CD14-positive monocyte (primary cell): ENCODE data around the gene DRC7. TPM values are rescaled to one million over a fixed set of nuclear protein-coding genes. Genes with fewer than 3 reads are reported as not detected.

Experiments
- DNase-seq, 3 donors: peaks; one replicate each; pipeline ENCODE4 v3.0.0-alpha.2; 2011 to 2022
- H2AFZ ChIP-seq: 2 replicates; pipeline ENCODE4 v1.6.0; 2012; ENCODE audit warnings: mild to moderate bottlenecking, low read depth, low read length, inconsistent platforms; ENCODE audit not compliant: insufficient read depth, poor library complexity, severe bottlenecking
- H3K27ac ChIP-seq, 2 donors: 1 replicate in 1 of 2; 2 replicates in 1 of 2; pipeline ENCODE4 v1.5.1; 2012 to 2013; ENCODE audit warnings: low read length in 2 of 2, control low read depth in 1 of 2, inconsistent platforms in 1 of 2, low read depth in 1 of 2, mild to moderate bottlenecking in 1 of 2
- H3K27me3 ChIP-seq, 2 donors: one replicate each; pipeline versions ENCODE4 v1.6.0 to v1.6.1; 2011 to 2013; ENCODE audit warnings: low read length in 2 of 2; ENCODE audit not compliant: control insufficient read depth in 2 of 2, insufficient read depth in 2 of 2
- H3K36me3 ChIP-seq, 2 donors: replicated peaks in 1 of 2; 1 replicate in 1 of 2; 2 replicates in 1 of 2; pipeline versions ENCODE4 v1.5.1 to v1.6.1; 2012 to 2013; ENCODE audit warnings: low read length in 2 of 2, control low read depth in 1 of 2, inconsistent platforms in 1 of 2, mild to moderate bottlenecking in 1 of 2; ENCODE audit not compliant: insufficient read depth in 2 of 2, control insufficient read depth in 1 of 2
- H3K4me1 ChIP-seq, 2 donors: 1 replicate in 1 of 2; 2 replicates in 1 of 2; pipeline versions ENCODE4 v1.5.1 to v1.6.1; 2012 to 2013; ENCODE audit warnings: low read length in 2 of 2, control low read depth in 1 of 2, inconsistent platforms in 1 of 2, mild to moderate bottlenecking in 1 of 2, moderate library complexity in 1 of 2; ENCODE audit not compliant: insufficient read depth in 2 of 2, control insufficient read depth in 1 of 2
- H3K4me2 ChIP-seq: replicated peaks from 2 replicates; pipeline ENCODE3; 2012; ENCODE audit warnings: low read length, moderate library complexity, mild to moderate bottlenecking; ENCODE audit not compliant: poor library complexity, severe bottlenecking; ENCODE audit errors: extremely low read depth
- H3K4me3 ChIP-seq, 3 experiments: fragments of 200-600 bp in 1 of 3; sonication (generic) in 1 of 3; replicated peaks in 1 of 3; 1 replicate in 2 of 3; 2 replicates in 1 of 3; pipeline ENCODE4 v1.5.1; 2011 to 2013; ENCODE audit warnings: low read length in 3 of 3, mild to moderate bottlenecking in 3 of 3, control low read depth in 2 of 3, low read depth in 2 of 3, inconsistent platforms in 1 of 3, moderate library complexity in 1 of 3
- H3K79me2 ChIP-seq: 2 replicates; pipeline ENCODE4 v1.6.0; 2012; ENCODE audit warnings: mild to moderate bottlenecking, control low read depth, inconsistent platforms, low read length, moderate library complexity; ENCODE audit not compliant: insufficient read depth
- H3K9ac ChIP-seq: 2 replicates; pipeline ENCODE4 v1.6.0; 2017; ENCODE audit warnings: low read length, mild to moderate bottlenecking; ENCODE audit not compliant: insufficient read depth, poor library complexity, severe bottlenecking
- H3K9me3 ChIP-seq, 2 donors: replicated peaks in 1 of 2; 1 replicate in 1 of 2; 2 replicates in 1 of 2; pipeline versions ENCODE4 v1.5.1 to v1.6.1; 2012 to 2013; ENCODE audit warnings: low read length in 2 of 2, control low read depth in 1 of 2; ENCODE audit not compliant: control insufficient read depth in 1 of 2, insufficient read depth in 1 of 2
- H4K20me1 ChIP-seq: 2 replicates; pipeline ENCODE4 v1.6.0; 2012; ENCODE audit warnings: mild to moderate bottlenecking, low read length, control low read depth, moderate library complexity; ENCODE audit not compliant: insufficient read depth
- H3K27ac Mint-ChIP-seq, 7 donors: one replicate each; pipeline ENCODE4 v1.8.0; 2020; ENCODE audit warnings: mild to moderate bottlenecking in 7 of 7, mixed read lengths in 7 of 7, moderate library complexity in 6 of 7, inconsistent platforms in 2 of 7
- H3K27me3 Mint-ChIP-seq, 3 donors: one replicate each; pipeline ENCODE4 v1.8.0; 2021 to 2022; ENCODE audit warnings: low read depth in 3 of 3, mild to moderate bottlenecking in 3 of 3, mixed read lengths in 3 of 3, moderate library complexity in 3 of 3, inconsistent platforms in 1 of 3
- H3K36me3 Mint-ChIP-seq, 2 donors: one replicate each; pipeline ENCODE4 v1.8.0; 2020; ENCODE audit warnings: mixed read lengths in 2 of 2, inconsistent platforms in 1 of 2, mild to moderate bottlenecking in 1 of 2
- H3K4me1 Mint-ChIP-seq: one replicate; pipeline ENCODE4 v1.8.0; 2020; ENCODE audit warnings: mild to moderate bottlenecking, mixed read lengths
- H3K4me3 Mint-ChIP-seq, 2 donors: one replicate each; pipeline ENCODE4 v1.8.0; 2020; ENCODE audit warnings: mild to moderate bottlenecking in 2 of 2, mixed read lengths in 2 of 2, moderate library complexity in 1 of 2
- H3K9me3 Mint-ChIP-seq, 7 donors: one replicate each; pipeline ENCODE4 v1.8.0; 2020 to 2022; ENCODE audit warnings: mixed read lengths in 7 of 7, mild to moderate bottlenecking in 6 of 7, moderate library complexity in 6 of 7, inconsistent platforms in 2 of 7
- CTCF ChIP-seq: fragments of 200-600 bp; IDR thresholded peaks from one replicate; pipeline ENCODE4 v1.8.0; 2022; ENCODE audit warnings: antibody characterized with exemption, mild to moderate bottlenecking
- WGBS: methylation state at CpG from one replicate; pipeline ENCODE4 v1.1.5; 2013; ENCODE audit warnings: missing lambda C conversion rate; ENCODE audit not compliant: insufficient coverage; 5-methylcytosine and 5-hydroxymethylcytosine counted together
- intact Hi-C, 2 donors: fragments of 100-400 bp; cut with micrococcal nuclease; formaldehyde crosslinking; loops; one replicate each; pipeline versions ENCODE4 v1.15.0 to v1.15.1; 2023
- polyA plus RNA-seq, 3 donors: library from polyadenylated mRNA; depleted of rRNA in 1 of 3; unstranded in 2 of 3; stranded (reverse) in 1 of 3; fragments of 300-500 nt in 2 of 3; fragments of >200 nt in 1 of 3; fragmentation: Illumina TruSeq in 2 of 3; gene quantifications; 1 replicate in 2 of 3; 2 replicates in 1 of 3; pipeline ENCODE4 v1.2.3, GENCODE V29; 2012 to 2021

Gene DRC7
- polyA plus RNA-seq, 3 donors = 0.11 to 0.41 TPM; not detected in 1

- no peak for TF ChIP-seq CTCF
- Histone ChIP-seq H3K79me2 (no peaks in the 10 kb centered on the region), H3K4me2 (no peak overlapping the region), H3K9ac (no peak overlapping the region), H3K27ac (no peak overlapping the region), H3K9me3 (no peaks in the 10 kb centered on the region), H3K36me3 (peaks cover 20 to 36% of the 10 kb centered on the region in 2 donors), H4K20me1 (no peaks in the 10 kb centered on the region), H2AFZ (no peak overlapping the region), H3K4me1 (peaks cover 3 to 4% of the 10 kb centered on the region in 2 donors), H3K27me3 (no peaks in the 10 kb centered on the region), H3K4me3 (no peak overlapping the region)
- Mint-ChIP-seq H3K9me3 (peaks cover 0 to under 1% (median 0%) of the 10 kb centered on the region in 7 donors), H3K4me3 (no peak overlapping the region), H3K27me3 (peaks cover 0 to 2% (median under 1%) of the 10 kb centered on the region in 3 donors), H3K27ac (no peak overlapping the region), H3K4me1 (peaks cover 4% of the 10 kb centered on the region), H3K36me3 (peaks cover 27 to 43% of the 10 kb centered on the region in 2 donors)
- intact Hi-C loops = no loop called here
- no peak for DNase-seq
- WGBS = 97% methylated on average over 9 of the region's 16 CpGs
Measured at GRCh38 chr16:57741660-57742191, 47.1 kb downstream of the DRC7 start.

DNA sequence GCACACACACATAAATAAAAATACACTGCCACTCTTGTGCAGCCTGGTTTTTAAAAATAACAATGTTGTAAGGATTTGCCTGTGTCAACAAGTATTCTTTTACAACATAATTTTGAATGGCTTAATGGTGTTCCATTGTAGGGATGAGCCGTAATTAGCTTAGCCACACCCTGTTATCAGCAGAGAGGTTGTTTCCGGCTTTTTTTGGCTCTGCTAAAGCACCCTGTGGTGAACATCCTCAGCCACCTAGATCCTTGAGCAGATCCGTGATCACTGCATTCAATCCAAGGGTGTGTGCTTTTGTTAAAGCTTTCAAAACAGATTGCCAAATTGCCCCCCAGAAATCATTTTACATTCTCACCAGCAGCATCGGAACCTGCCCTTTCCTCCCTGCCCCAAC, 47.9 kb downstream of the DRC7 start:
- H4K20me1 ChIP-seq = no peaks in the 10 kb centered on the region
- H3K4me2 ChIP-seq = no peak overlapping the region
- no peaks in the 10 kb centered on the region for H3K4me1 ChIP-seq
- no peaks in the 10 kb centered on the region for H3K9me3 ChIP-seq
- no peak overlapping the region for H3K9ac ChIP-seq
- WGBS = 94% methylated on average over 2 of the region's 4 CpGs
- H3K79me2 ChIP-seq = no peaks in the 10 kb centered on the region
- peaks cover 20 to 42% of the 10 kb centered on the region in 2 donors for H3K36me3 ChIP-seq
- H3K4me1 Mint-ChIP-seq = no peaks in the 10 kb centered on the region
- TF ChIP-seq CTCF = no peak
- no peaks in the 10 kb centered on the region for H3K9me3 Mint-ChIP-seq
- H3K4me3 ChIP-seq = no peak overlapping the region
- H3K27me3 Mint-ChIP-seq = peaks cover 0 to 2% (median 0%) of the 10 kb centered on the region in 3 donors
- H3K4me3 Mint-ChIP-seq = no peak overlapping the region
- H3K27ac Mint-ChIP-seq = peak overlapping the region in 1 of 7 donors; percentile 11
- intact Hi-C loops = no loop called here
- H3K27me3 ChIP-seq = no peaks in the 10 kb centered on the region
- DNase-seq = no peak
- peaks cover 25 to 48% of the 10 kb centered on the region in 2 donors for H3K36me3 Mint-ChIP-seq
- no peak overlapping the region for H3K27ac ChIP-seq
- H2AFZ ChIP-seq = no peak overlapping the region
